IPS DF 4.7 (cell line): Measurements from ENCODE around the gene CAPG.
"Not testable (repeated sequence)": the region's sequence is repeated elsewhere in the genome, so short reads cannot be mapped to it uniquely, and the experiment has no call there.

Source experiments
- DNase-seq: peaks from one replicate; pipeline ENCODE4 v3.0.0-alpha.2; 2013; ENCODE audit warnings: low spot score; ENCODE audit errors: extremely low read depth

CAPG gene

DNA sequence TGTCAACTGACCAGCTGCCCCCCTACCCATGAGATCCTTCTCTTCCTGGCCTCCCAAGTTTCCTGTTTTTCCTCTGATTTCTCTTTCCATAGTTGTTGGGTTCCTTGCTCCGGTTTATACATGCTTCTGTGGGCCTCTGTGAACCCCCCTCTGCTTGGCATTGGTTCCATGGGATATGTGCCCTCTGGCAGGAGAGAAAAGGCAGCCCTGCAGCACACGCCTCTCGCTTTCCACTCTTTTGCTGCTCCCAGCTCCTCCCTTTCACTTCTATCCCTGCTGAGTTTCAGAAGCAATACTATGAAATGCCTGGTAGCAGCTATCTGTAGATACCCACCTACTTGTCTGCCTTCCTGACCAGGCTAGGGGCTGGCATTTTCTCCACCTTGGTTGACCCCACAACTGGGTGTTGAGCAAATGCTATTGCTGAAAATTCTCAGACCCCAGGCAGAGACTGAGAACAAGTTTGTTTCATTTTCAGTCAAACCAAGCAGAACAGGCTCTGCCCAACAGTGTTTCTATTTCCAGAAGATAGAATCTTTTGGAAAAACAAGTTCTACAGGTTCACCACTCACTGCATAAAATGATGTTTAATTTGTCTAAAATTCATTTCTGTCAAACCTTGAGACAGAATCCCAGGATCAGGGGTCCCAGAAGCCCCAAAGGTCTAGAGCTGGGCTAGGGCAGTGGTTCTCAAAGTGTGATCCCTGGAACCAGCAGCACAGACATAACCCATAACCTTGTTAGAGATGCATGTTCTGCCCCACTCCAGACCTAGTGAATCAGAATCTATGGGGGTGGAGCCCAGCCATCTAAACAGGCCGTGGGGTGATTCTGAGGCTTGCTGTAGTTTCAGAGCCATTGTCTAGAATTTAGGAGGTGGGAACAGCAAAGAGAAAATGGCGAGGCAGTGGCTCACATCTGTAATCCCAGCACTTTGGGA, 13.4 kb downstream of the CAPG start:
- DNase-seq: no peak

GRCh38 chr2:85395912-85396475, 14.2 kb downstream of the CAPG start:
- no peak for DNase-seq

DNA sequence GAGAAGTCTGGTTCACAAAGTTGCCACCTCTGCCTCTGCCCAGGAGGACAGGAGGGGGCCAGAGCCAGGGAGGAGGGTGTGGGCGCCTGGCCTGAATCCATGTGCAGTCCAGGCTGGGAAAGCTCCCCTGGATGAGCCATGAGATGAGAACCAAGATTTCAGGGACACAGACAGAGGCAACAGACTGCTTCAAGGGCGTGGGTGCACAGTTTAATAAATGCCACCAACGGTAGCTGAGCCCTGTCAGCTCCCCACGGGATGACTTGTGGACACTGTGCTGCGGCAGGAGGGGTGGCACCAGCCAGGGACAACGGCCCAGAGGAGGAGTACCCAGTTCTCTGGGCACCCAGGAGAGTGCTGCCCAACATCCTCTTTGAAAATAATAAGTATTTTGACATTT, 15.2 kb downstream of the CAPG start:
- DNase-seq: no peak

- no peak for DNase-seq
These were observed 15.9 kb downstream of the CAPG start for GRCh38 chr2:85394261-85394681.

GRCh38 chr2:85393836-85394235, 16.3 kb downstream of the CAPG start:
- no peak for DNase-seq

- DNase-seq: no peak
These were observed 19.1 kb downstream of the CAPG start for GRCh38 chr2:85390941-85391669.

DNA sequence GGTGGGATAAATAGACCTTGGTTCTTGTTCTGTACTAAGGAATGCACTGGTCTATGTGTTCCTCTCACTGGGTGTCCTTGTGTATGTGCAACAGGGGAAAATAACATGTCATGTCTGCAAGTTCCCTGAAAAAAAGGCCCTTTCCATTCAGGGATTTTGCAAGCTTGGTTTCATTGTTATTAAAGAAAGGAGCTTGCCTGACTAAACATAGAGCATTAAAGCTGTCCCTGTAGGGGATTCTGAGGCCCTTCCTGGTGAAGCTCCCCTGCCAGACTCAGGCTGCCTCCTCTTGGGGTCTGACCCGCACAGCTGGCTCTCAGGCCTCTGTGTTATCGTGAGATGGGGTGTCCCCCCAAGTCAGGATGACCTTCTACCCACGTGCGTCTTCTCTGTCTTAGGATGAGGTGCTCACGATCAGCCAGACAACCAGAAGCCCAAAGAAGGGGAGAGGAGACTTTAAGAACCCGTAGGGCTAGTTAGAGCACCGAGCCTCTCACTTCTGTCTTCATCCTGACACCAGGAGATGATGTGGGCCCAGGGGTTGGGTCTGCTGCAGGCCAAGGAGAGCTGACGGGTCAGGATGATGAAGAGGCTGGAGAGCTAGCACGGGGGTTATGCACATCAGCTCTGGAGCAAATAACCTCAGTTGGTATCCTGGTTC, 21.2 kb downstream of the CAPG start:
- no peak for DNase-seq

DNA sequence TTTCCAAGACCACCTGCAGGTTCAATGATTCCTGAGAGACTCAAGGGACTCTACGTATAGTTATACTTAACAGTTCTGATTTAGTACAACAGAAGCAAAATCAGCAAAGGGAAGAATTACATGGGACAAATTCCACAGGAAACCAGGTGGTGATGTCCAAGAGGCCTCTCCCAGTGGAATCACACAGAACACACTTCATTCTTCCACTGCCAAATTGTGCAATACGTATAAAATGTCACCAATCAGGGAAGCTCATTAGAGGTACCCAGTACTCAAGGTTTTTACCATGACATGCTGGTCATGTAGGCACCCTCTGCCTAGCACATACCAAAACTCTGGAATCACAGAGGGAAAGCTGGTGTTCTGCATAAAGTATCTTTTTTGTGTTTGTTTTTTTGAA, 22.4 kb downstream of the CAPG start:
- no peak for DNase-seq

- no peak for DNase-seq
These were observed 24.4 kb downstream of the CAPG start for GRCh38 chr2:85385746-85386145.

DNA sequence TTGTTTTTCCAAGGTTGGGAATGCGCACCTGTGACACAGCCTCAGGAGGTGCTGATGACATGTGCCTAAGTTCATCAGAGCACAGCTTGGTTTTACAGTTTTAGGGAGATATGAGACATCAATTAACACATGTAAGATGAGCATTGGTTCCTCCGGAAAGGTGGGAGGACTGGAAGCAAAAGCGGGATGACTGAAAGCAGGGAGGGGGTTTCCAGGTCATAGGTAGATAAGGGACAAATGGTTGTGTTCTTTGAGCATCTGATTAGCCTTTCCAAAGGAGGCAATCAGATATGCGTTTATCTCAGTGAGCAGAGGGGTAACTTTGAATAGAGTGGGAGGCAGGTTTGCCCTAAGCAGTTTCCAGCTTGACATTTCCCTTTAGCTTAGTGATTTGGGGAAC, 26.3 kb downstream of the CAPG start:
- DNase-seq: no peak

GRCh38 chr2:85383151-85383550, 27.0 kb downstream of the CAPG start:
- not testable (repeated sequence) for DNase-seq

GRCh38 chr2:85380048-85380447, 30.1 kb downstream of the CAPG start:
- no peak for DNase-seq

GRCh38 chr2:85378257-85378656, 31.9 kb downstream of the CAPG start:
- DNase-seq: no peak

DNA sequence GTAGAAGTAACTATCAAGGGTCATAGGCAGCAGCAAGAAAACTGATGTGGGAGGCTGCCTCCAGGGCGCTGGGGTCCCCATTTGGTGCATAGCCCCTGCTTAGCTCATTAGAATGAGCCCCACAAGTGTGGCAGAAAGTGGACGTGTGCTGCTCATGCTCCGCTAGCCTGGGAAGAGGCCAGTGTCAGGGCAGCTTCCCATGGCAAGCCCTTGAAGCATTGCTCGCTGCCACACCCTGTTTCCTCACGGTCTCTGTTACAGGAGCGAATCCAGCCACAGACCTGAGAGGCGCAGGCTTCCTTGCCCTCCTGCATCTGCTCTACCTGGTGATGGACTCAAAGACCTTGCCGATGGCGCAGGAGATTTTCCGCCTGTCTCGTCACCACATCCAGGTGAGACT, 33.1 kb downstream of the CAPG start:
- DNase-seq: no peak

DNA sequence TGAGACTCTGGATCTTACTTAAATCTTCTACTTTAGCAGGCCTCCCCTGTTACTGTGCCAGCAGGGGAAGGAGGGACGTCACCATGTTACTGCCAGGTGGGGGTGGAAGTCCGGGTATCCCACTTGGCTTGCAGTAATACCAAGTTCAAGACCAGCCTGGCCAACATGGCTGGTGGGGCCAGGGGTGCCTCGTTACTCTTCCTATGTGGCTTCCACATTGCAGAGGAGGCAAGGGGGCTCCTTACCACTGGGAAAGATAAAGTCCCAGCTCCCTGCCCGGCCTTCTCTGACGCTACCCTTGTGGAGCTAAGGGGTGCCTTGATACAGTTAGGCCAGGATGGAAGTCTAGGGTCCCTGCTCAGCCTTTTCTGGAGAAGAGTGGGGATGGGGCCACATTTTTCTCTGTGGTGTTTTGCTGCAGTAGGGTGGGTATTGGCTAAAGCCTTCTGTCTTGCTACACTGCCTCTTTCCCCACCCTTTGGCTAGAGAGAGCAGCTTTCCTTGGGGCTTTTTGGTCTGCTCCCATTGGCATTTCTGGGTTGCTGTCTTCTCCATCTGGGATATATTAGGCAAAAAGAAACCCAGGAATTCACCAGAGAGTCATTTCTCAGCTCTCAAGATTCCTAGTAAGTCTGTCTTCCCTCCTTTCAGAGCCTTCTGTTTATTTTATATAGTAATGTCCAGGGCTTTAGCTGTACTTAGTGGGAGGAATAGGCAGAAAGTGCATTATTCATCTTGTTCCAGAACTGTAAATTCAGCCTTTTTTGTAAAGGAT, 33.7 kb downstream of the CAPG start:
- DNase-seq: no peak

DNA sequence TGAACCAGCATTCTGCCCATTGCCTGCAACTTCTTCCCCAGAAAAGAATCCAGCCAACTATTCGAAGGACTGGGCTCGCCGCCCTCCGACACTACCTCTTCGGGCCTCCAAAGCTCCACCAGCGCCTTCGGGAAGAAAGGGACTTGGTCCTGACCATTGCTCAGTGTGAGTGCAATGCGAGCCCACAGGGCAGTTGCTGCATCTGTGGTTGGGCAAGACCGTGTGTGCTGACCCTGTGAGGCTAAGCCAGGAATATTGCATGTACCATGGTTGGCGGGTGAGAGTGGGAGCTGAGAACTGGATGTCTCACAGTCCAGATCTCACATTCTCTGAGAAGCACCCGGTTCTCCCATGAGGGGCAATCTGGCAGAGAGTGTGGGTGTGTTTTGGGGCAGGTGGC, 39.1 kb downstream of the CAPG start:
- no peak for DNase-seq

GRCh38 chr2:85369500-85369899, 40.7 kb downstream of the CAPG start:
- no peak for DNase-seq

DNA sequence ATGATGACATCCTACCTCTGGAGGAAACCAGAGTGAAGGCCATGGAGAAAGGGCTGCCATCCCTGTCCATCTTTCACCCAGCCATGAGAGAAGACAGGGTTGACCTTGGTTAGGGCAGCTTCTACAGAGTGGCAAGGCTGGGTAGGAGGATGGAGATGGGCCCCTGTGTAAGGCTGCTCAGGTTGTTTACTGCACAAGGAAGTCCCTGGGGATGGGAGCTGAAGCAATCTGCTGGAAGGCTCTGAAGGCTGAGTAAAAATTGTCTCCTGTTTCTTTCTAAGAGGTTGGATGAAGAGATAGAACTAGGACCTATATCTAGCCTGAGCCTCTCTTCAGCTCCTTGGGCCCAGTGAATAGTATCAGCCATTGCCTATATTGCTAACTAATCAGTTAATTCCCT, 41.2 kb downstream of the CAPG start:
- no peak for DNase-seq

- no peak for DNase-seq
These were observed 43.0 kb downstream of the CAPG start for GRCh38 chr2:85367180-85367579.

GRCh38 chr2:85362653-85363387, 47.3 kb downstream of the CAPG start:
- not testable (repeated sequence) for DNase-seq
